ENCODE results near the gene CLN5. TPM values are rescaled to one million over a fixed set of nuclear protein-coding genes. Genes with fewer than 3 reads are reported as not detected.

The CLN5 gene
- total and polyA plus RNA-seq, 9 donors = 31.7 to 52.2 (median 36.6) TPM

DNA sequence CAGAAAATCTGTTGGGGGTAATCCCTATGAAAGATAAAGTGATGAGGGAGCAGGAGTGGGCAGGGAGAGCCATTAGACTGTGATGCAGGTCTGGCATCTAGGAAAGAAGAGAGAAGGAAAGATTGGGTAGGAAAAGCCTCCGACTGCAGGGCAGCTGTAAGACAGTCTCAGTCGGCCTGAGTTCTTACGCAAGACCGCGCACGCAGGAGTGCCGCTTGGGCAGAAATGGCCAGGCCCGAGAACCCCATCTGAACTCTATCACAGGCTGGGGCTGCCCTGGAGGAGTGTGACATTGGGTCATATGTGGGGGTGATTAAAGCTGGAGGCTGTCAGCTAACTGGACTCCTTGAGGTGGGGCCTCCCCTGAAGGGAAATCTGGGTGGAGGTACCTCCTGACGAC is 49.0 kb downstream of the CLN5 start:
- H3K27me3 ChIP-seq = no peaks in the 10 kb centered on the region
- DNase-seq = no peak
- H3K27ac ChIP-seq = no peak overlapping the region
- no peak overlapping the region for H3K4me3 ChIP-seq
- peaks cover 6% of the 10 kb centered on the region for H3K4me1 ChIP-seq (ENCODE audit: insufficient read depth)
- H3K36me3 ChIP-seq = no peaks in the 10 kb centered on the region
- intact Hi-C loops (cut with DNase I) = no loop called here
- TF ChIP-seq, protein P1, sequence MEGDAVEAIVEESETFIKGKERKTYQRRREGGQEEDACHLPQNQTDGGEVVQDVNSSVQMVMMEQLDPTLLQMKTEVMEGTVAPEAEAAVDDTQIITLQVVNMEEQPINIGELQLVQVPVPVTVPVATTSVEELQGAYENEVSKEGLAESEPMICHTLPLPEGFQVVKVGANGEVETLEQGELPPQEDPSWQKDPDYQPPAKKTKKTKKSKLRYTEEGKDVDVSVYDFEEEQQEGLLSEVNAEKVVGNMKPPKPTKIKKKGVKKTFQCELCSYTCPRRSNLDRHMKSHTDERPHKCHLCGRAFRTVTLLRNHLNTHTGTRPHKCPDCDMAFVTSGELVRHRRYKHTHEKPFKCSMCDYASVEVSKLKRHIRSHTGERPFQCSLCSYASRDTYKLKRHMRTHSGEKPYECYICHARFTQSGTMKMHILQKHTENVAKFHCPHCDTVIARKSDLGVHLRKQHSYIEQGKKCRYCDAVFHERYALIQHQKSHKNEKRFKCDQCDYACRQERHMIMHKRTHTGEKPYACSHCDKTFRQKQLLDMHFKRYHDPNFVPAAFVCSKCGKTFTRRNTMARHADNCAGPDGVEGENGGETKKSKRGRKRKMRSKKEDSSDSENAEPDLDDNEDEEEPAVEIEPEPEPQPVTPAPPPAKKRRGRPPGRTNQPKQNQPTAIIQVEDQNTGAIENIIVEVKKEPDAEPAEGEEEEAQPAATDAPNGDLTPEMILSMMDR (IDR thresholded peaks at IDR 0.05) = no peak
- TF ChIP-seq POLR2A (IDR thresholded peaks at IDR 0.05) (no peak), EP300 (IDR thresholded peaks at IDR 0.05) (no peak)
- no peaks in the 10 kb centered on the region for H3K9me3 ChIP-seq
- WGBS, 3 donors = 91 to 93% (median 92%) methylated on average over 9 of the region's 9 CpGs

DNA sequence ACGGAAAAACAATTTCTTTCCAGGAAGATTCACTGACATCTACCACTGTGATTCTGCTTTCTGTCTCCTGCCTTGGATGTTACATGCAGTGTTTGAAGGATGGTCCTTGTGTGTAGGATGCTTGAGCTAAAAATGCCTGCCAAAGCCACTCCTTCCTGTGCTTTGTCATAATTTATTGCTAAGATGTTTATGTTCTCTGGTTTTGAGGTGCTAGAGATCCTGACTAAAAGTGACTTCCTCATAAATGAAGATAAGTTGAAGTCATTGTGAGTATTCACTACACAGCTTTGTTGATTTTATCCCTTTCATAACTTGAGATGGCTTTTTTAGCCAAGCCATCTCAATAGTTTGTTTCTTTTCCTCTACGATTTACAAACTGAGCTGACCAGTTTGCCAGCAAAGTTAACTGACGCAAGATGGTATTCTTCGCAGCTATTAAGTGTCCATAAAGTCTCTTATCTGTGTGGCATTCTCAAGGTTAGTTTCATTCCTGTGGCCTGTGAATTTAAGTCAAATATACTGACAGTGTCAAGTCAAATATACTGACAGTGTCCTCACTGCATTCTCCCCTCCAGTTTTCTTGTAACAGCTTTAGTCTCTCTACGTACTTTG is 50.8 kb downstream of the CLN5 start:
- H3K4me1 ChIP-seq (ENCODE audit: insufficient read depth) = no peaks in the 10 kb centered on the region
- H3K9me3 ChIP-seq = no peaks in the 10 kb centered on the region
- no peak for DNase-seq
- no peak overlapping the region for H3K27ac ChIP-seq
- no peaks in the 10 kb centered on the region for H3K36me3 ChIP-seq
- TF ChIP-seq, protein P1 (IDR thresholded peaks at IDR 0.05) = no peak
- TF ChIP-seq POLR2A (IDR thresholded peaks at IDR 0.05) = no peak
- TF ChIP-seq EP300 (IDR thresholded peaks at IDR 0.05) = no peak
- no peaks in the 10 kb centered on the region for H3K27me3 ChIP-seq
- intact Hi-C loops (cut with DNase I) = no loop called here
- 55 to 70% (median 69%) methylated on average over 5 of the region's 5 CpGs for WGBS, 3 donors
- H3K4me3 ChIP-seq = no peak overlapping the region

DNA sequence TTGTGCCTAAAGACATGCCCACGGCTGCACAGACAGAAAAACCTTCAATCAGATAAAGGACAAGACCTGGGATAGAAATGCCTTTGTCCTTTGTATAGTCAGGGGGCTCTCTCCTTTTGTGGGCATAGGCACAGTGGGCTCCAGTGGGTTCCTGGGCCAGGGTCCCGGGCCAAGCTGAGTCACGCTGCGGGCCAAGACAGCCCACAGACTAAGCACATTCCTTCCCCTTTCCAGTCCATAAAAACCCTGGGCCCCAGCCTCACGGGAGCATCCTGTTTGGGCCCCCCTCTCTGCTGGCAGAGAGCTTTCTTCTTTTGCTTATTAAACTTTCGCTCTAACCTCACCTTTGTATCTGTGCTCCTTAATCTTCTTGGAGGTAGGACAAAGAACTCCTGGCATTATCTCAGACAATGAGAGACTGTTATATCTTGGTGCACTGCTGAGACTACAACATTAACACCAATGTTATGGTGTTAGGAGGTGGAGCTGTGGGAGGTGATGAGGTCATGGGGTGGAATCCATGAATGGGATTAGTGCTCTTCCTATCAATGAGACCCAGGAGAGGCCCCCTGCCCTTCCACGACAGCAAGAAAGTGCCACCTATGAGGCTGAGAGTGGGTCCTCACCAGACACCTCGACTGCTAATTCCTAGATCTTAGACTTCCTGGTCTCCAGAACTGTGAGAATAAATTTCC is 55.9 kb downstream of the CLN5 start:
- TF ChIP-seq, protein P1 (IDR thresholded peaks at IDR 0.05) = no peak
- TF ChIP-seq EP300 (IDR thresholded peaks at IDR 0.05) (no peak), POLR2A (IDR thresholded peaks at IDR 0.05) (no peak)
- 95 to 96% (median 95%) methylated on average over 8 of the region's 8 CpGs for WGBS, 3 donors
- H3K27me3 ChIP-seq = no peaks in the 10 kb centered on the region
- DNase-seq = no peak
- no peaks in the 10 kb centered on the region for H3K9me3 ChIP-seq
- H3K4me1 ChIP-seq (ENCODE audit: insufficient read depth) = no peaks in the 10 kb centered on the region
- H3K36me3 ChIP-seq = no peaks in the 10 kb centered on the region
- intact Hi-C loops (cut with DNase I) = no loop called here
- no peak overlapping the region for H3K4me3 ChIP-seq
- H3K27ac ChIP-seq = no peak overlapping the region

DNA sequence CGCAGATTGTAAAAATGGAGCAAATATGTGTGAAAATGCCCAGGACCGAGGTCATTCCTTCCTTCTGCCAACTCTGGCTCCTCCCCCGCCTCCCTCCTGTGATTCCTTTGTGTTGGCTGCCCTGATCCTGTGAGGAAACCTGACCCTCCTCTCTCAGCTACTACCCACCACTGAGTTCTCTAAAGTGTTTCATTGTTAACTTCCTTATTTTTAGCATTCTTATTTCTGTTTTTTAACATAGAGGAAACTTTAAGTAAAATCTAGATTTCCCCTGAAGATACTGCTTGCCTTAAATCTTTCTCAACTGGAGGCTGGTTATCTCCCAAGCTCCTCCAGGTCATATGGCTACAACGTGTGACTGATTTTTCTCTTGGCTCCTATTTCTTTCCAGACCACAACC is 56.8 kb downstream of the CLN5 start:
- DNase-seq = no peak
- Histone ChIP-seq H3K27me3 (no peaks in the 10 kb centered on the region), H3K36me3 (no peaks in the 10 kb centered on the region)

More for the DNA sequence above, 56.8 kb downstream of the CLN5 start:
- intact Hi-C loops (cut with DNase I) = no loop called here
- WGBS, 3 donors = 65 to 75% (median 71%) methylated on average over 4 of the region's 4 CpGs
- TF ChIP-seq, protein P1 (IDR thresholded peaks at IDR 0.05) = no peak
- TF ChIP-seq EP300 (IDR thresholded peaks at IDR 0.05) (no peak), POLR2A (IDR thresholded peaks at IDR 0.05) (no peak)
- no peaks in the 10 kb centered on the region for H3K9me3 ChIP-seq
- H3K4me1 ChIP-seq (ENCODE audit: insufficient read depth) = no peaks in the 10 kb centered on the region
- no peak overlapping the region for H3K27ac ChIP-seq
- H3K4me3 ChIP-seq = no peak overlapping the region
